Muscle layer of duodenum (tissue), 2 donors: ENCODE data around the gene HOXD12.

Experiments
- H3K27ac ChIP-seq: one replicate; pipeline ENCODE4 v1.7.0; 2013; ENCODE audit warnings: mild to moderate bottlenecking, low read length
- H3K27me3 ChIP-seq: one replicate; pipeline ENCODE4 v1.7.0; 2013; ENCODE audit warnings: low read depth, mild to moderate bottlenecking, control low read depth, low read length
- H3K36me3 ChIP-seq, 2 donors: one replicate each; pipeline ENCODE4 v1.7.0; 2013; ENCODE audit warnings: low read length in 2 of 2, control low read depth in 1 of 2, mild to moderate bottlenecking in 1 of 2; ENCODE audit not compliant: insufficient read depth in 2 of 2, control insufficient read depth in 1 of 2
- H3K4me1 ChIP-seq, 2 donors: one replicate each; pipeline ENCODE4 v1.7.0; 2013; ENCODE audit warnings: low read length in 2 of 2, mild to moderate bottlenecking in 2 of 2, control low read depth in 1 of 2, moderate library complexity in 1 of 2; ENCODE audit not compliant: insufficient read depth in 2 of 2, control insufficient read depth in 1 of 2
- H3K4me3 ChIP-seq, 2 donors: one replicate each; pipeline ENCODE4 v1.7.0; 2013; ENCODE audit warnings: low read length in 2 of 2, low read depth in 1 of 2, mild to moderate bottlenecking in 1 of 2
- H3K9me3 ChIP-seq, 2 donors: one replicate each; pipeline ENCODE4 v1.7.0; 2013; ENCODE audit warnings: low read length in 2 of 2, control low read depth in 1 of 2, mild to moderate bottlenecking in 1 of 2; ENCODE audit not compliant: control insufficient read depth in 1 of 2
- donor health status: healthy.

HOXD12 gene

DNA sequence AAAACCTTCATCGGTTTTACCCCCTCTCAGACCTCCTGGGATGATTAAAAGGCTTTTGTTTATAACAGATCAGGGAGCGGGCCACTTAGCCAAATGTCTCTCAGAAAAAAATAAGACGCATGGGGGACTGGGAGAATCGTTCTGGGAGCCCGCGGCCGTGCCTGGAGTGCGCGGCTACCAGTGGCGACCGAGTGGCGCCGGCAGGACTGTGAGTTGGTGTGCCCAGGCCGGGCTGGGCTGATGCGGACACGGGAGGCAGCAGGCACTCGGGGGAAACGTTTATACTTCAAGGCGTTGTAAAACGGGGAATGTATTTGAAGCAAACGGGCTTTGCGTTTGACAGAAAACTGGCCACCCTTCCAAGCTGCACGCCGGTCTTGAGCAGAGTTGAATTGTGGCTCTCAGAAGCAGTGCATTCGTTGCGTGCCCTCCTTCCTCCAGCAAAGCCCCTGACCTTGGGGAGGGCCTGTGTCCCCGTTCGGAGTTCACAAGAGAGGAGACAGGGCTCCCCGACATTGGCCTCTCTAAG, 12.3 kb downstream of the HOXD12 start:
- Histone ChIP-seq H3K9me3 (peaks cover 0 to 10% of the 10 kb centered on the region in 2 donors), H3K4me3 (no peak overlapping the region), H3K4me1 (peaks cover 0 to 30% of the 10 kb centered on the region in 2 donors), H3K27me3 (peaks cover 86% of the 10 kb centered on the region), H3K36me3 (no peaks in the 10 kb centered on the region), H3K27ac (no peak overlapping the region)

DNA sequence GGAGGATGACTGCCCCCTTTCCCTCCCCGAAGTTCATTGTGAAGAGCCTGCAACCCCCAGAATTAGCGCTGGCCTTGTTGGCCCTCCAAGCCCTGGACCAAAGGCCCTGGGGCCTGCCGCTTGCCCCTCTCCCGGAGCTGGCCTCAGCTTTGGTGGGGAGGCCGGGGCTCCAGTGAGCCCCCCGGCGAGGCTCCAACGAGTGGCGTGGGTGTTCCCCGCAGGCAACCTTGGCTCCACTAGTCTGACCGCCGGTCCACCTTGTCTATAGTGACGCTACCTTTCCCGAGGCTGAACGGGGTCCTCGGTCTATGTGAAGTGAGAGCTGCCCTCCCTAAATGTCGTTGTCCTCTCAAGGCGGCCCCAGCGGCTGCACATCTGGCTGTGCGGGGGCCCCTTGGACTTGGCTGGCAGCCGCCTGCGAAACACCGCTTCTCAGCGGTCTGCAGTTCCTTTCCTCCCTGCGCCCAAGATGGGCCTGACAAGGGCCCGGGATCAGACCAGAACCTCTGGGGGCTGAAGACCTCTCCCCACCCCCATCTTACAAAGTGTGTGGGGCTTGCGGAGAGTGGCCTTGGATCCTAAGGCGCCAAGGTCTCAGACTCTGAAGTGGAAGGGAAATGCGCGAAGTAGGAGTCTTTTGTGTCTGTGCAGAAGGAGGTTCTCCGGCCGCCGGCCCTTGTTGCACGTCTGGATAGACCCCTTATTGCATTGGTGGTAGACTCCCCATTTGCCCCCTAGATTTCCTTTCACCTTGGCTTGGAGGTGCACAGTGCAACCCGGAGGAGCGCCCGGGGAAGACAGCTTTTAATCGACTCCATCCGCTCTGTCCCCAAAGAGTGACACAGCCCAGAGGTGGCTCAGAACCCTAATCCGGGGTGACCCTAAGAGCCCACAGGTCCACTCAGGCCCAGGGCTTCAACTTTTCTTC, 13.0 kb downstream of the HOXD12 start:
- H3K27ac ChIP-seq = no peak overlapping the region
- no peak overlapping the region for H3K4me3 ChIP-seq
- peaks cover 0 to 24% of the 10 kb centered on the region in 2 donors for H3K4me1 ChIP-seq
- peaks cover 0 to 10% of the 10 kb centered on the region in 2 donors for H3K9me3 ChIP-seq
- H3K36me3 ChIP-seq = no peaks in the 10 kb centered on the region
- H3K27me3 ChIP-seq = peaks cover 89% of the 10 kb centered on the region

DNA sequence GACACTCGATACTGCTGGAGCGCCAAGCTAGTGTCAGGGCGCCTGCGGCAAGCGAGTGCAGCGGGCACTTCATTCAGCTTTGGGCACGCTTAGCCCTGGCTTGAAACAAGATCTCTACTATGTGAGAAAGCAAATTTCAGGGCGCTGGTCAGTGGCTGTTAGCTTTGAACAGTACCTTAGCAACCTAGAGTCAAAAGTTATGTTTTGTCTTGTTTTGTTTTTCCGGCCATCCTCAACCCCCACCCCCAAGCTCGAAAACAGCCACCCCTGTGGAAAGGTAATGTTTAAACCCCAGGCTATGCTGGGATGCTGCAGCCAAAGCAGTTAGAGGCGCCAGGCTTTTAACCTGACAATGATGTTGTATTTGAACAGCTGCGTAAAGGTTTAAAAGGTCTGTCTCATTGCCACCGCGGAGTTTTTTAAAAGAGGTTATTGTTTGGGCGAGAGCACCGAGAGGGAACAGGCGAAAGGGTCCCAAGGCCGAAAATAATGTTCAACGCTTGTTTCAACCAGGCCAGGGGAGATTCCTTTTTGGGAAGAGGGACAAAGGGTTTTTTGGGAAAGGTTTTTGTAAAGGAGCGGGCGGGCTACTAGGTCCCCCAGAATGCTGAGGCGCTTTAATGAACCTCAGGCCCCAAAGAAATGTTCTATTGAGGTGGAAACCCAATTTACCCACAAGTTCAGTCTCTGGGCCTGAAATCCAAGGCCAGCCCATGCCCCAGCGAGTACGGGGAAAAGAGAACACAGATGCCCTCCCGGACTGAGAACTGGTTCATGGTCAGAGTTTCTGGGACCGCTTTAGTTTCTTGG, 14.7 kb downstream of the HOXD12 start:
- H3K27me3 ChIP-seq = peaks cover 94% of the 10 kb centered on the region
- no peaks in the 10 kb centered on the region for H3K36me3 ChIP-seq
- peaks cover 2 to 10% of the 10 kb centered on the region in 2 donors for H3K9me3 ChIP-seq
- H3K4me3 ChIP-seq = no peak overlapping the region
- no peak overlapping the region for H3K27ac ChIP-seq
- H3K4me1 ChIP-seq = peaks cover 0 to 18% of the 10 kb centered on the region in 2 donors

DNA sequence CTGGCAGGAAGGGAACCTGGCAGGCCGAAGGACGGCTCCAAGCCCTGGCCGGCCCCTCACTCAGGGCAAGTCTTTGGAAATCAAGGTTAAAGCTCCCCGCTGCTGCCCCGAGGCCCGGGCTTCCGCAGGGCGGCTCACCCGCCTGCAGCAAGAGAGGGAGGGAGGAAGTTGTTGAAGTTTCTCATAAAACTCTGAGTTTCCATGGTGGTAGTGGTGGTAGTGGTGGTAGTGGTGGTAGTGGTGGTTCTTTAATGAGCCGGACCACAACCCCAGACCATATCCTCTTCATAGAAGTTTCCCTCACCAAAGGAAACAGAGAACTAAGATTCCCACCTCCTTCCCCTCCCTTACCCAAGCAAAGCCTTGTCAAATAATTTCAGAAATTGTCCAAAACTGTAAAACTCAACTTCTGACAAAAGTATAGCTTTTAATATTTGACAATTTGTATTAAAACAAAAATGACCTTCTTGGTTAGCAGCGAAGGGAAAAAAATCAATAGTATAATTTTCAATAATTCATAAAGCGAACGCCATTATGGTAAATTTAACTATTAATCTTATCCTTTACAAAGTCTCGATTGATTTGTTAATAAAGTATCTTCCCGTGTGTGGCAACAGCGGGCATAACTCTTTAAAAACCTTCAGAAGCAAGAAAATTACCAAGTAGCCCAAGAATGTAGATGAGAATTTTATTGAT, 15.5 kb downstream of the HOXD12 start:
- Histone ChIP-seq H3K4me1 (peaks cover 0 to 18% of the 10 kb centered on the region in 2 donors), H3K9me3 (peaks cover 2 to 9% of the 10 kb centered on the region in 2 donors), H3K27me3 (peaks cover 93% of the 10 kb centered on the region), H3K36me3 (no peaks in the 10 kb centered on the region), H3K4me3 (no peak overlapping the region), H3K27ac (no peak overlapping the region)

DNA sequence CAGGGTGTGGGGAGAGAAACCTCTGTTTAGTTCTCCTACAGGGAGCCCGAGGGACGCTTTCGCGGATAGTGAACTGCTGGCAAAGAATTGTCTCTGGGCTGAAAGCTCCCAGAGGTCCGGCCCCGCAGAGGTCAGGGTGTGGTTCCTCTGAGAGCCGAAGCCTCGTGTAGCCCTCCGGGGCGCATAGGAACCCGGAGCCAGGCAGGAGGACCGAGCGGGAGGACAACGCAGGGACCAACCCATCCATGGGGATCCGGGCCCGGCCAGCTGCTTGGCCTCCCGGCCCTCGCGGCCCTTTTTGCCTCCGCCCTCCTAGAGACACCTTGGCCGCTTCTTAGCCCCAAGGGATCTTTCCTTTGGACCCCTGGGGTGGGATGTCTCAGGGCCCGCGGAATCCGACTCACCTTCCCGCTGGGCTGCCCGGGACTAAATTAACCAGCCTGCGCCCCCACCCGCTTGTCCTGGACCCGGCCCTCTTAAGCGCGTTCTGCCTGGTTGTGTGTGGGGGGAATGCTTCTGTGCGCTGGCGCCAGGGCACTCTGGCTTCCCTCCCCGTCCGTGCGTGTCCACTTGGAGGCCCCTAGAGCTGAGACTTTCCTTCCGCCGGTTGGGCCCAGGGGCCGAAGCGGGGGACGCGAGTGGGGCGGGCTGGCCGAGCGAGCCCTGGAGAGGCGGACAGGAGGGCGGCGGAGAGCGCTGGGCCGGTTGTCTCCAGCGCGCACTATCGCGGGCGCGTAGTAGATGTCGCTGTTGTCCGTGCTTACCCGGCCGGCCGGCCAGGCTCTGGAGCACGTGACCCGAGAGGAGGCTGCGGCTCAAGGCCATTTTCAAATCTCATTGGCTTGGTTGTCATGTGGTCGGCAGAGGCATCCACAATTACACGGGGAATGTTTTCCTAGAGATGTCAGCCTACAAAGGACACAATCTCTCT, 16.6 kb downstream of the HOXD12 start, which contains the start of gene HOXD10:
TSS of gene HOXD10 (plus strand) at position 896 of the 931 bp plus-strand sequence. CDS start 56 bp downstream, outside the sequence.
- Histone ChIP-seq H3K27ac (no peak within 1 kb of the TSS), H3K36me3 (no peaks in the 10 kb centered on the region), H3K4me3 (no peak within 1 kb of the TSS), H3K27me3 (peaks cover 93% of the 10 kb centered on the region), H3K4me1 (peaks cover 0 to 20% of the 10 kb centered on the region in 2 donors), H3K9me3 (peaks cover 0 to 2% of the 10 kb centered on the region in 2 donors)

DNA sequence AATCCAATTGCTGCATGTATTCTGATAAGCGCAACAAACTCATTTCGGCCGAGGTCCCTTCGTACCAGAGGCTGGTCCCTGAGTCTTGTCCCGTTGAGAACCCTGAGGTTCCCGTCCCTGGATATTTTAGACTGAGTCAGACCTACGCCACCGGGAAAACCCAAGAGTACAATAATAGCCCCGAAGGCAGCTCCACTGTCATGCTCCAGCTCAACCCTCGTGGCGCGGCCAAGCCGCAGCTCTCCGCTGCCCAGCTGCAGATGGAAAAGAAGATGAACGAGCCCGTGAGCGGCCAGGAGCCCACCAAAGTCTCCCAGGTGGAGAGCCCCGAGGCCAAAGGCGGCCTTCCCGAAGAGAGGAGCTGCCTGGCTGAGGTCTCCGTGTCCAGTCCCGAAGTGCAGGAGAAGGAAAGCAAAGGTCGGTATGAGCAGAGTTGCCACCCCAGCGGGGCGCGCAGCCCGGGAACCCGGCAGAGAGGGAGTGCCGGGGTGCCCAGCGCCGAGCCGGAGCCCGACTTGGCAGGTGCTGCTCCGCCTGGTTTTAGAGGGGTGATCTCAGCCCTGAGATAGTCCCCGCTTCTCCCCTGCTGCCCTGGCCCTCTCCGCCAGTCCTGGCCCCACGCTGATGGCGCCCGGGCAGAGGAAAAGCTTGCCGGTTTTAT, 17.7 kb downstream of the HOXD12 start:
- H3K9me3 ChIP-seq = peaks cover 0 to 2% of the 10 kb centered on the region in 2 donors
- H3K4me1 ChIP-seq = peaks cover 0 to 23% of the 10 kb centered on the region in 2 donors
- no peak overlapping the region for H3K27ac ChIP-seq
- H3K4me3 ChIP-seq = no peak overlapping the region
- no peaks in the 10 kb centered on the region for H3K36me3 ChIP-seq
- peaks cover 93% of the 10 kb centered on the region for H3K27me3 ChIP-seq

DNA sequence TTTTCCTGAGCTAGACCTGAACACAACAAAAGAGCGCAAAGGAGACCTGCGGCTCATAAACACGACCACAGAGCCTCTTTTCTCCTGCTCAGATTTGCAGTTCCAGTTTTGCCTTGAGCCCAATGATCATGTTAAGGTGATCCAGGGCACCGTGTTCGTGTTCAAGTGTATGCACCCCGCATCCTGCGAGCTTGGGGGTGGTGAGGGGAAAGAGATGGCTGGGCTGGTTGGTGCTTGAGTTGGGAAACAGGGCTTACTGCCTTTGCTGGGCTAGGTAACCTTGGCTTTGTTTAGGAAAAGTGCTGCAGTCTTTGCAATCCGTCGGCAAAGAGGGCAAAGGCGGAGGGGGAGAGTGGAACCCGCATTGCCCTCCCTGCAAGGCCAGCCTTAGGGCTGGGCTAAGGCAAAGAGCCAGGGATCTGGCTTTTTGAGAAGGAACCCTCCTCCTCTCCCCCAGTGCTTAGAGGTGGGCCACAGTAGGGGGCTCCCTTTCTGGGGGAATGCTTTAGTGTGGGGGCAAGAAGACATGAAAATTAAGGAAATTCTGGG, 18.3 kb downstream of the HOXD12 start:
- H3K9me3 ChIP-seq = peaks cover 0 to 2% of the 10 kb centered on the region in 2 donors
- H3K27ac ChIP-seq = no peak overlapping the region
- peaks cover 89% of the 10 kb centered on the region for H3K27me3 ChIP-seq
- H3K4me3 ChIP-seq = no peak overlapping the region
- no peaks in the 10 kb centered on the region for H3K36me3 ChIP-seq
- H3K4me1 ChIP-seq = peaks cover 0 to 29% of the 10 kb centered on the region in 2 donors

DNA sequence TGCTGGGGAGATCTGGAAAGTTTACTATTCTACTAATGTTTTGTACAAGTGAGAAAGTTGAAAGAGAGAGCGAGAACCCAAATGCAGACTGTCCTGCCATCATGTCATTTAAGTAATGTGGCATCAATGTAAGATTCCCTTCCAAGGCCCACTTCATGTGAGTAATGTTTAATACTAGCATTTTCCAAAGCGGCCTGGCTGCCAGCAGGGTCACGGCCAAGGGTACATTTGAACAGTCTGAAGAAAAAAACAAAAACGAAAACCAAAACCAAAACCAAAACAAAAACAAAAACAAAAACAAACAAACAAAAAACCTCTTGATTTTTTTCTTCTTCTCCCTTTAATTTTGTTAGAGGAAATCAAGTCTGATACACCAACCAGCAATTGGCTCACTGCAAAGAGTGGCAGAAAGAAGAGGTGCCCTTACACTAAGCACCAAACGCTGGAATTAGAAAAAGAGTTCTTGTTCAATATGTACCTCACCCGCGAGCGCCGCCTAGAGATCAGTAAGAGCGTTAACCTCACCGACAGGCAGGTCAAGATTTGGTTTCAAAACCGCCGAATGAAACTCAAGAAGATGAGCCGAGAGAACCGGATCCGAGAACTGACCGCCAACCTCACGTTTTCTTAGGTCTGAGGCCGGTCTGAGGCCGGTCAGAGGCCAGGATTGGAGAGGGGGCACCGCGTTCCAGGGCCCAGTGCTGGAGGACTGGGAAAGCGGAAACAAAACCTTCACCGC, 19.2 kb downstream of the HOXD12 start:
- Histone ChIP-seq H3K9me3 (peaks cover 0 to 2% of the 10 kb centered on the region in 2 donors), H3K4me1 (peaks cover 0 to 34% of the 10 kb centered on the region in 2 donors), H3K27ac (no peak overlapping the region), H3K27me3 (peaks cover 88% of the 10 kb centered on the region), H3K36me3 (no peaks in the 10 kb centered on the region), H3K4me3 (no peak overlapping the region)
